ENCODE measurements around the gene APOBEC3H.

DNA sequence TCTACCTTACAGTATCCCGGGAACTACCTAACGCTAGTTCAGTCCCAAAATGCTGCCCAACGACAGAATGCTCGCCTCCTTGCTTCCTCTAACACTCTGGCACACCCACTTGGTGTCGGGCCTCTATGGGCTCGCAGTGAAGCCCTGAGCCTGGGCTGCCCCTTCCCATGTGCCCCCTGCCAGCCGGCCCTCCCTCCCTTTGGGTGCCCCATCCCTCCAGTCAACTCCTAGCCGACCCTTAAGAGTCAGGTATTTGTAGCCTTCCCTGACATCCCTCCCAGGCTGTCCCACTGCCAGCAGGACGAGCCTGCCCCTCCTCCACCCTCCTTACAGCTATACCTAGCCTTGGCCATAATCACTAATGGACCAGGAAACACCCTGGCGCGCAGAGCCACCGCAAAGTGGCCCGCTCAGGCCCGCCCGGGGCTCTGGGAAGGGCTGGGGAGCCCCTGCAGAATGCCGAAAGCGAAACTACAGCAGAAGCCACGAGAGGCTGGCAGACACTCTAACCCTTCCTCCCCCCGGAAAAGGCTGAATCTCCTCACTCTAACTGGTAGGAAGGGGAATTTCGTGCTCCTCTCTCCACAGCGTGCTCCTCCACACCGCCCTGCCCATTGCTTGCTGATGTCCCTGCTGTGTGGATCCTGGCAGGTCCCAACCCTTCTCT, 47.2 kb downstream of the APOBEC3H start:
- TF ChIP-seq, protein P1, sequence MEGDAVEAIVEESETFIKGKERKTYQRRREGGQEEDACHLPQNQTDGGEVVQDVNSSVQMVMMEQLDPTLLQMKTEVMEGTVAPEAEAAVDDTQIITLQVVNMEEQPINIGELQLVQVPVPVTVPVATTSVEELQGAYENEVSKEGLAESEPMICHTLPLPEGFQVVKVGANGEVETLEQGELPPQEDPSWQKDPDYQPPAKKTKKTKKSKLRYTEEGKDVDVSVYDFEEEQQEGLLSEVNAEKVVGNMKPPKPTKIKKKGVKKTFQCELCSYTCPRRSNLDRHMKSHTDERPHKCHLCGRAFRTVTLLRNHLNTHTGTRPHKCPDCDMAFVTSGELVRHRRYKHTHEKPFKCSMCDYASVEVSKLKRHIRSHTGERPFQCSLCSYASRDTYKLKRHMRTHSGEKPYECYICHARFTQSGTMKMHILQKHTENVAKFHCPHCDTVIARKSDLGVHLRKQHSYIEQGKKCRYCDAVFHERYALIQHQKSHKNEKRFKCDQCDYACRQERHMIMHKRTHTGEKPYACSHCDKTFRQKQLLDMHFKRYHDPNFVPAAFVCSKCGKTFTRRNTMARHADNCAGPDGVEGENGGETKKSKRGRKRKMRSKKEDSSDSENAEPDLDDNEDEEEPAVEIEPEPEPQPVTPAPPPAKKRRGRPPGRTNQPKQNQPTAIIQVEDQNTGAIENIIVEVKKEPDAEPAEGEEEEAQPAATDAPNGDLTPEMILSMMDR (IDR thresholded peaks at IDR 0.05; ENCODE audit: extremely low read depth in 1 of 2, insufficient read depth in 1 of 2, low read depth in 1 of 2, low read length in 2 of 2) = no peak
- TF ChIP-seq, protein P2, sequence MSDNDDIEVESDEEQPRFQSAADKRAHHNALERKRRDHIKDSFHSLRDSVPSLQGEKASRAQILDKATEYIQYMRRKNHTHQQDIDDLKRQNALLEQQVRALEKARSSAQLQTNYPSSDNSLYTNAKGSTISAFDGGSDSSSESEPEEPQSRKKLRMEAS (IDR thresholded peaks at IDR 0.05; ENCODE audit: insufficient read depth, insufficient read length) = no peak
- no peak for TF ChIP-seq EZH2 (IDR thresholded peaks at IDR 0.05; ENCODE audit: borderline replicate concordance, low read depth, low read length, severe bottlenecking)
- TF ChIP-seq MYC (IDR thresholded peaks at IDR 0.05; ENCODE audit: low read depth, low read length) = no peak
- no peak for TF ChIP-seq POLR2A (IDR thresholded peaks at IDR 0.05; ENCODE audit: low read depth, low read length)
- TF ChIP-seq GATA2 (IDR thresholded peaks at IDR 0.05; ENCODE audit: insufficient read depth, insufficient read length, low read depth, low read length) = no peak
- TF ChIP-seq POLR2AphosphoS5 (IDR thresholded peaks at IDR 0.05; ENCODE audit: insufficient read depth, low read depth, low read length) = no peak
- no peak for TF ChIP-seq JUN (IDR thresholded peaks at IDR 0.05; ENCODE audit: borderline replicate concordance, insufficient read depth, insufficient read length, low read depth)
